ENCODE data around the gene IDH3G.
"Not testable (repeated sequence)": the region's sequence is repeated elsewhere in the genome, so short reads cannot be mapped to it uniquely, and the experiment has no call there.

Gene IDH3G

GRCh38 chrX:153767674-153768055 is 26.5 kb downstream of the IDH3G start:
- H3K27ac Mint-ChIP-seq, result no peak overlapping the region
- no peak overlapping the region for H3K4me3 Mint-ChIP-seq
- peaks cover 9% of the 10 kb centered on the region for H3K4me1 Mint-ChIP-seq
- DNase-seq, result no peak
- CTCF ChIA-PET, result interaction anchor here (1.8 kb wide), 1 partner anchor 179 kb away, joined by 8 read pairs; no protein-coding TSS in a partner anchor
- H3K9me3 Mint-ChIP-seq, result no peaks in the 10 kb centered on the region
- H3K36me3 Mint-ChIP-seq, result no peaks in the 10 kb centered on the region
- peaks cover 14% of the 10 kb centered on the region for H3K27me3 Mint-ChIP-seq

GRCh38 chrX:153766871-153767673 is 27.1 kb downstream of the IDH3G start:
- peaks cover 14% of the 10 kb centered on the region for H3K27me3 Mint-ChIP-seq
- H3K9me3 Mint-ChIP-seq, result no peaks in the 10 kb centered on the region
- peaks cover 9% of the 10 kb centered on the region for H3K4me1 Mint-ChIP-seq
- no peaks in the 10 kb centered on the region for H3K36me3 Mint-ChIP-seq
- CTCF ChIA-PET, result interaction anchor here (1.6 to 1.8 kb wide), 2 partner anchors 180 to 183 kb away, joined by 4 to 8 read pairs; no protein-coding TSS in a partner anchor
- no peak overlapping the region for H3K4me3 Mint-ChIP-seq
- H3K27ac Mint-ChIP-seq, result no peak overlapping the region
- DNase-seq, result no peak

GRCh38 chrX:153766098-153766817 is 27.9 kb downstream of the IDH3G start:
- H3K4me3 Mint-ChIP-seq, result no peak overlapping the region
- CTCF ChIA-PET, result interaction anchor here (1.6 to 1.8 kb wide), 2 partner anchors 181 to 184 kb away, joined by 4 to 8 read pairs; no protein-coding TSS in a partner anchor
- H3K27ac Mint-ChIP-seq, result no peak overlapping the region
- H3K27me3 Mint-ChIP-seq, result peaks cover 14% of the 10 kb centered on the region
- DNase-seq, result peak; percentile 35
- H3K4me1 Mint-ChIP-seq, result peaks cover 9% of the 10 kb centered on the region
- H3K36me3 Mint-ChIP-seq, result no peaks in the 10 kb centered on the region
- H3K9me3 Mint-ChIP-seq, result no peaks in the 10 kb centered on the region

GRCh38 chrX:153765138-153766079 is 28.8 kb downstream of the IDH3G start:
- DNase-seq, result no peak
- Mint-ChIP-seq H3K36me3 (no peaks in the 10 kb centered on the region), H3K4me3 (no peak overlapping the region), H3K27ac (no peak overlapping the region), H3K27me3 (peaks cover 14% of the 10 kb centered on the region), H3K9me3 (no peaks in the 10 kb centered on the region), H3K4me1 (peaks cover 9% of the 10 kb centered on the region)
- CTCF ChIA-PET, result interaction anchor here (1.2 to 1.6 kb wide), 2 partner anchors 127 to 185 kb away, joined by 4 read pairs; no protein-coding TSS in a partner anchor

GRCh38 chrX:153764786-153765137 is 29.4 kb downstream of the IDH3G start:
- H3K4me3 Mint-ChIP-seq, result no peak overlapping the region
- H3K27me3 Mint-ChIP-seq, result peaks cover 14% of the 10 kb centered on the region
- H3K27ac Mint-ChIP-seq, result no peak overlapping the region
- H3K36me3 Mint-ChIP-seq, result no peaks in the 10 kb centered on the region
- H3K4me1 Mint-ChIP-seq, result peaks cover 9% of the 10 kb centered on the region
- no peaks in the 10 kb centered on the region for H3K9me3 Mint-ChIP-seq
- DNase-seq, result no peak
- CTCF ChIA-PET, result interaction anchor here (1.0 to 3.3 kb wide), 4 partner anchors 88 to 186 kb away, joined by 3 to 27 read pairs (median 4); no protein-coding TSS in a partner anchor

GRCh38 chrX:153763989-153764755 is 30.0 kb downstream of the IDH3G start, which contains the start of gene PLXNB3:
Gene PLXNB3 (plus strand): TSS chrX:153764249. CDS start chrX:153765536, 1,287 bp downstream.
- peak; percentile 80 for DNase-seq
- H3K9me3 Mint-ChIP-seq, result no peaks in the 10 kb centered on the region
- H3K27me3 Mint-ChIP-seq, result peaks cover 14% of the 10 kb centered on the region
- no peak within 1 kb of the TSS for H3K27ac Mint-ChIP-seq
- no peaks in the 10 kb centered on the region for H3K36me3 Mint-ChIP-seq
- CTCF ChIA-PET, result interaction anchor here (0.6 to 3.3 kb wide), 5 partner anchors 89 to 204 kb away, joined by 3 to 27 read pairs (median 4); no protein-coding TSS in a partner anchor
- peaks cover 9% of the 10 kb centered on the region for H3K4me1 Mint-ChIP-seq
- H3K4me3 Mint-ChIP-seq, result no peak within 1 kb of the TSS

GRCh38 chrX:153763298-153763932 is 30.8 kb downstream of the IDH3G start:
- peaks cover 9% of the 10 kb centered on the region for H3K4me1 Mint-ChIP-seq

GRCh38 chrX:153762626-153763173 is 31.5 kb downstream of the IDH3G start:
- Mint-ChIP-seq H3K4me3 (no peak overlapping the region), H3K9me3 (no peaks in the 10 kb centered on the region), H3K27me3 (peaks cover 16% of the 10 kb centered on the region), H3K4me1 (peaks cover 8% of the 10 kb centered on the region), H3K27ac (no peak overlapping the region), H3K36me3 (no peaks in the 10 kb centered on the region)
- no peak for DNase-seq
- CTCF ChIA-PET, result interaction anchor here (1.1 to 3.3 kb wide), 2 partner anchors 26 to 185 kb away, joined by 3 to 27 read pairs; no protein-coding TSS in a partner anchor

More at GRCh38 chrX:153763298-153763932, 30.8 kb downstream of the IDH3G start:
- Mint-ChIP-seq H3K27ac (no peak overlapping the region), H3K9me3 (no peaks in the 10 kb centered on the region), H3K36me3 (no peaks in the 10 kb centered on the region), H3K27me3 (peaks cover 14% of the 10 kb centered on the region), H3K4me3 (no peak overlapping the region)
- CTCF ChIA-PET, result interaction anchor here (0.6 to 3.3 kb wide), 5 partner anchors 27 to 205 kb away, joined by 3 to 27 read pairs (median 3); no protein-coding TSS in a partner anchor
- DNase-seq, result no peak

- no peaks in the 10 kb centered on the region for H3K36me3 Mint-ChIP-seq
- CTCF ChIA-PET, result interaction anchor here (3.3 kb wide), 1 partner anchor 186 kb away, joined by 27 read pairs; no protein-coding TSS in a partner anchor
- peaks cover 23% of the 10 kb centered on the region for H3K27me3 Mint-ChIP-seq
- H3K27ac Mint-ChIP-seq, result no peak overlapping the region
- no peaks in the 10 kb centered on the region for H3K9me3 Mint-ChIP-seq
- no peak for DNase-seq
- H3K4me1 Mint-ChIP-seq, result peaks cover 8% of the 10 kb centered on the region
- no peak overlapping the region for H3K4me3 Mint-ChIP-seq
Measured at GRCh38 chrX:153761863-153762262, 32.3 kb downstream of the IDH3G start.

GRCh38 chrX:153755136-153755535 is 39.0 kb downstream of the IDH3G start:
- Mint-ChIP-seq H3K36me3 (no peaks in the 10 kb centered on the region), H3K4me3 (no peak overlapping the region), H3K27me3 (peaks cover 23% of the 10 kb centered on the region), H3K9me3 (no peaks in the 10 kb centered on the region), H3K4me1 (no peaks in the 10 kb centered on the region), H3K27ac (no peak overlapping the region)
- DNase-seq, result no peak
- CTCF ChIA-PET, result interaction anchor here (0.6 kb wide), 1 partner anchor 285 kb away, joined by 3 read pairs; the partner anchor contains the start of gene HAUS7

GRCh38 chrX:153750127-153750774 is 43.9 kb downstream of the IDH3G start:
- Mint-ChIP-seq H3K4me1 (no peaks in the 10 kb centered on the region), H3K9me3 (no peaks in the 10 kb centered on the region), H3K27me3 (peaks cover 42% of the 10 kb centered on the region), H3K4me3 (no peak overlapping the region), H3K27ac (no peak overlapping the region), H3K36me3 (no peaks in the 10 kb centered on the region)
- DNase-seq, result no peak
- CTCF ChIA-PET, result no interaction called here

GRCh38 chrX:153749017-153749416 is 45.2 kb downstream of the IDH3G start:
- H3K9me3 Mint-ChIP-seq, H3K4me3 Mint-ChIP-seq, H3K4me1 Mint-ChIP-seq, H3K27ac Mint-ChIP-seq, CTCF ChIA-PET, H3K36me3 Mint-ChIP-seq, DNase-seq: not testable (repeated sequence)
- peaks cover 52% of the 10 kb centered on the region for H3K27me3 Mint-ChIP-seq

All from activated naive CD4-positive, alpha-beta T cell treated with anti-CD3 and anti-CD28 coated beads, Interleukin-2, amount 10 ng/mL, durations not matched to agents 7 days and 5 days (primary cell).